B cell (primary cell): ENCODE results near the gene ATP8A2. TPM values are rescaled to one million over a fixed set of nuclear protein-coding genes. Genes with fewer than 3 reads are reported as not detected.

Source experiments
- ATAC-seq: fragments of 200-7000 bp; cut with Tn5 transposase; one replicate; pipeline ENCODE4 v1.10.0; 2021; ENCODE audit warnings: low read depth, mild to moderate bottlenecking, moderate number of reproducible peaks, moderate library complexity
- CTCF ChIA-PET: fragments of 350-600 bp; sonication (Branson Sonifier 250); formaldehyde crosslinking; loops from one replicate; lab custom pipeline; 2021; ENCODE audit warnings: antibody characterized with exemption, inconsistent platforms; lab: Charles Lee
- POLR2A ChIA-PET: fragments of 350-600 bp; sonication (Branson Sonifier 250); formaldehyde crosslinking; loops from one replicate; lab custom pipeline; 2021; ENCODE audit warnings: antibody characterized with exemption; lab: Charles Lee
- DNase-seq: peaks from one replicate; pipeline ENCODE4 v3.0.0; 2013
- H2AFZ ChIP-seq: 2 replicates; pipeline ENCODE4 v1.6.1; 2012; ENCODE audit warnings: mild to moderate bottlenecking, low read depth, low read length; ENCODE audit not compliant: insufficient read depth, poor library complexity, severe bottlenecking
- H3K27ac ChIP-seq, 2 donors: 1 replicate in 1 of 2; 2 replicates in 1 of 2; pipeline ENCODE4 v1.5.1; 2012 to 2013; ENCODE audit warnings: low read length in 2 of 2, mild to moderate bottlenecking in 2 of 2, moderate library complexity in 1 of 2
- H3K27me3 ChIP-seq, 4 experiments: fragments of 200-600 bp in 1 of 4; sonication (generic) in 1 of 4; replicated peaks in 1 of 4; 1 replicate in 2 of 4; 2 replicates in 2 of 4; pipeline versions ENCODE4 v1.6.1 to v1.7.0; 2013 to 2016; ENCODE audit warnings: low read length in 3 of 4, mild to moderate bottlenecking in 2 of 4, mixed read lengths in 1 of 4, moderate library complexity in 1 of 4; ENCODE audit not compliant: insufficient read depth in 4 of 4, control insufficient read depth in 3 of 4; ENCODE audit errors: control extremely low read depth in 1 of 4
- H3K36me3 ChIP-seq, 2 experiments: replicated peaks in 1 of 2; 1 replicate in 1 of 2; 2 replicates in 1 of 2; pipeline versions ENCODE4 v1.6.1 to v1.7.1; 2013; ENCODE audit warnings: low read length in 1 of 2; ENCODE audit not compliant: insufficient read depth in 2 of 2, control insufficient read depth in 1 of 2; ENCODE audit errors: control extremely low read depth in 1 of 2, extremely low read depth in 1 of 2
- H3K4me1 ChIP-seq, 2 donors: fragments of 200-600 bp in 1 of 2; sonication (generic) in 1 of 2; 1 replicate in 1 of 2; 2 replicates in 1 of 2; pipeline versions ENCODE4 v1.5.1 to v1.6.1; 2013 to 2017; ENCODE audit warnings: low read length in 2 of 2; ENCODE audit not compliant: control insufficient read depth in 2 of 2, insufficient read depth in 2 of 2
- H3K4me2 ChIP-seq: replicated peaks from 2 replicates; pipeline ENCODE3; 2012; ENCODE audit warnings: mild to moderate bottlenecking, low read depth, low read length; ENCODE audit not compliant: poor library complexity, severe bottlenecking
- H3K4me3 ChIP-seq, 5 experiments: fragments of 200-600 bp in 1 of 5; sonication (generic) in 1 of 5; 1 replicate in 3 of 5; 2 replicates in 2 of 5; pipeline versions ENCODE4 v1.5.1 to v1.7.0; 2011 to 2016; ENCODE audit warnings: low read length in 4 of 5, mild to moderate bottlenecking in 4 of 5, low read depth in 2 of 5, control low read depth in 1 of 5, moderate library complexity in 1 of 5; ENCODE audit not compliant: insufficient read depth in 1 of 5; ENCODE audit errors: control extremely low read depth in 1 of 5, extremely low read depth in 1 of 5
- H3K79me2 ChIP-seq: fragments of 200-600 bp; sonication (generic); one replicate; pipeline ENCODE4 v1.6.0; 2016; ENCODE audit warnings: low read length; ENCODE audit not compliant: control insufficient read depth, insufficient read depth
- H3K9ac ChIP-seq: fragments of 200-600 bp; sonication (generic); 2 replicates; pipeline ENCODE4 v1.6.1; 2017; ENCODE audit warnings: mild to moderate bottlenecking, low read length, moderate library complexity
- H3K9me3 ChIP-seq, 3 donors: one replicate each; pipeline versions ENCODE4 v1.6.1 to v1.7.1; 2013; ENCODE audit warnings: low read length in 2 of 3; ENCODE audit not compliant: control insufficient read depth in 2 of 3, insufficient read depth in 1 of 3; ENCODE audit errors: control extremely low read depth in 1 of 3
- H4K20me1 ChIP-seq: 2 replicates; pipeline ENCODE4 v1.6.0; 2012; ENCODE audit warnings: mild to moderate bottlenecking, low read length; ENCODE audit not compliant: insufficient read depth, control insufficient read depth, poor library complexity, severe bottlenecking
- H3K27ac Mint-ChIP-seq: one replicate; pipeline ENCODE4 v1.8.0; 2021; ENCODE audit warnings: mixed read lengths
- H3K27me3 Mint-ChIP-seq: one replicate; pipeline ENCODE4 v1.8.0; 2021; ENCODE audit warnings: mixed read lengths
- H3K4me1 Mint-ChIP-seq: one replicate; pipeline ENCODE4 v1.8.0; 2021; ENCODE audit warnings: mixed read lengths
- H3K4me3 Mint-ChIP-seq: one replicate; pipeline ENCODE4 v1.8.0; 2021; ENCODE audit warnings: mixed read lengths
- H3K9me3 Mint-ChIP-seq: one replicate; pipeline ENCODE4 v1.8.0; 2022; ENCODE audit warnings: mixed read lengths; ENCODE audit not compliant: insufficient read depth
- EZH2 ChIP-seq: IDR thresholded peaks from 2 replicates; pipeline ENCODE4 v1.6.1; 2012; ENCODE audit warnings: borderline replicate concordance, low read depth, mild to moderate bottlenecking, moderate library complexity, low read length; ENCODE audit not compliant: insufficient read depth, poor library complexity, severe bottlenecking
- WGBS: methylation state at CpG from one replicate; pipeline ENCODE4 v1.1.5; 2013; ENCODE audit warnings: missing lambda C conversion rate; ENCODE audit not compliant: insufficient coverage; 5-methylcytosine and 5-hydroxymethylcytosine counted together
- intact Hi-C: fragments of 100-400 bp; cut with micrococcal nuclease; formaldehyde crosslinking; loops from one replicate; pipeline ENCODE4 v1.10.0; 2022
- polyA plus RNA-seq: library from polyadenylated mRNA; depleted of rRNA; stranded (reverse); fragments of >200 nt; gene quantifications from 2 replicates; pipeline ENCODE4 v1.2.3, GENCODE V29; 2012
- total RNA-seq, 2 donors: library from RNA; stranded (reverse); fragments of 120-200 nt in 1 of 2; gene quantifications; 1 replicate in 1 of 2; 2 replicates in 1 of 2; pipeline versions ENCODE4 v1.2.3 to v1.2.4, GENCODE V29; 2013 to 2022
- TF ChIP-seq, protein P1 (sequence below): fragments of 200-600 bp; IDR thresholded peaks from one replicate; pipeline ENCODE4 v1.8.0; 2022; ENCODE audit warnings: antibody characterized with exemption, mild to moderate bottlenecking

ATP8A2 gene
- total and polyA plus RNA-seq, 2 donors (not counting 1 experiment from before 2014, with no cell fraction given), result not detected

DNA sequence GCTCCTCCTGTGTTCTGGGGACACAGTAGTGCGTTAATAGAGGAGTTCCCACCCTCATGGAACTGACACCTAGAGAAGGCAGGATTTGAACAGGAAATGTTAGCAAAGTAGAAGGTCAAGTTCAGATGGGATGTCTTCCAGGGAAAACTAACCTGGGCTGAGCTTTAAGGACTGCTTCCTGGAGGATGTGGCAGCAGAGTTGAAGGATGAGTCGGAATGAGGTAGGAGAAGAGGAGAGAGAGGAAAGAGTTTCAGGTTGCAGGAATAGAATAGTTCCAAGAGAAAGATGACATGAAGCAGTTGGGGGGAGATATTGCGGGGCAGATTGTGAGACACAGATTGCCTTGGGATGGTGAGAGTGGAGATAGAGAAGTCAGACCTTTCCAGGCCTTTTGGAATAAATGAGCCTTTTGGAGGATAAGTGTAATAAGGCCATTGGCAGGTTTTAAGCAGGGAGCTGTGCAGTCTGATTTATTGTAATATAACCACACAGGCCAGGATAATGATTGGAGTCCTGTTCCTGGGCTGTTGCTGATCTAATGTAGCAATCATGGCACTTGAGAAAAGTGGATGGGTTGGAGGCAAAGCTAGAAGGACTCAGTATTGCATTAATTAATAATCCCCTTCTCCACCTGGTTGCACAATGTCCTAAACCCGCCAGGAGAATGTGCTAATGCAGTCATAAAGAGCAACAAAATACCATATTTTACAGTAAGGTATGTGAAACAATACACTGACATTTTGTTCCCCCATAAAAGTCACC lies 474.6 kb downstream of the ATP8A2 start:
- ATAC-seq (no peak), DNase-seq (no peak)
- CTCF ChIA-PET, result no interaction called here
- H3K27me3 Mint-ChIP-seq, result peaks cover 3% of the 10 kb centered on the region
- 85% methylated on average over 3 of the region's 4 CpGs for WGBS
- intact Hi-C loops, result no loop called here
- H3K4me2 ChIP-seq, result peak overlapping the region; percentile 23
- H3K9ac ChIP-seq, result no peak overlapping the region
- no peak overlapping the region for H3K27ac ChIP-seq
- no peaks in the 10 kb centered on the region for H3K9me3 Mint-ChIP-seq
- H3K27ac Mint-ChIP-seq, result no peak overlapping the region
- H3K79me2 ChIP-seq, result no peaks in the 10 kb centered on the region
- H4K20me1 ChIP-seq, result no peaks in the 10 kb centered on the region
- peaks cover 31% of the 10 kb centered on the region for H3K4me1 Mint-ChIP-seq
- no peak overlapping the region for H2AFZ ChIP-seq
- no peaks in the 10 kb centered on the region for H3K36me3 ChIP-seq
- H3K4me3 ChIP-seq, result no peak overlapping the region
- TF ChIP-seq EZH2, result no peak
- TF ChIP-seq, protein P1, sequence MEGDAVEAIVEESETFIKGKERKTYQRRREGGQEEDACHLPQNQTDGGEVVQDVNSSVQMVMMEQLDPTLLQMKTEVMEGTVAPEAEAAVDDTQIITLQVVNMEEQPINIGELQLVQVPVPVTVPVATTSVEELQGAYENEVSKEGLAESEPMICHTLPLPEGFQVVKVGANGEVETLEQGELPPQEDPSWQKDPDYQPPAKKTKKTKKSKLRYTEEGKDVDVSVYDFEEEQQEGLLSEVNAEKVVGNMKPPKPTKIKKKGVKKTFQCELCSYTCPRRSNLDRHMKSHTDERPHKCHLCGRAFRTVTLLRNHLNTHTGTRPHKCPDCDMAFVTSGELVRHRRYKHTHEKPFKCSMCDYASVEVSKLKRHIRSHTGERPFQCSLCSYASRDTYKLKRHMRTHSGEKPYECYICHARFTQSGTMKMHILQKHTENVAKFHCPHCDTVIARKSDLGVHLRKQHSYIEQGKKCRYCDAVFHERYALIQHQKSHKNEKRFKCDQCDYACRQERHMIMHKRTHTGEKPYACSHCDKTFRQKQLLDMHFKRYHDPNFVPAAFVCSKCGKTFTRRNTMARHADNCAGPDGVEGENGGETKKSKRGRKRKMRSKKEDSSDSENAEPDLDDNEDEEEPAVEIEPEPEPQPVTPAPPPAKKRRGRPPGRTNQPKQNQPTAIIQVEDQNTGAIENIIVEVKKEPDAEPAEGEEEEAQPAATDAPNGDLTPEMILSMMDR, result no peak
- H3K27me3 ChIP-seq, result peaks cover 0 to 3% (median 0%) of the 10 kb centered on the region in 4 experiments
- H3K4me3 Mint-ChIP-seq, result no peak overlapping the region
- peaks cover 9 to 26% of the 10 kb centered on the region in 2 donors for H3K4me1 ChIP-seq
- POLR2A ChIA-PET, result no interaction called here
- H3K9me3 ChIP-seq, result peaks cover 0 to 11% (median 0%) of the 10 kb centered on the region in 3 donors

DNA sequence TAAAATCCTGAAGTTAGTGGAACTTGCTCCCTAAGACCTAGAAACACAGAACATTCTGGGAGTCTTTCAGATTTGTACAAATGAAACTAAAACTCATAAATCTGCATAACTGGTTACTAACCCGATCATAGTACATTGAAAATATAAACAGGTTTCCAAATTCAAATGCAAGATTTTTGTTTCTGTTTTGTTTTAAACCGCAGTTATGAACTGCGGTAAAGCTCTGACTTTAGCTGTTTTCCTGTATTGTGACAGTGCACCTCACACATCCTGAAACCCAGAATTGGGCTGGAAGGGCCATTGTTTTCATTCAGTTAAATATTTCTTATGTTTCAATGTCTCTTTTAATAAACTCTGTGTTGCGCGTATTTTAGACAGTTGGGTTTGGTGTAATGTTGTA lies 475.4 kb downstream of the ATP8A2 start:
- POLR2A ChIA-PET, result no interaction called here
- Histone ChIP-seq H3K4me1 (peaks cover 9 to 26% of the 10 kb centered on the region in 2 donors), H3K4me2 (peak overlapping the region; percentile 23), H3K9ac (no peak overlapping the region), H3K4me3 (no peak overlapping the region), H3K36me3 (no peaks in the 10 kb centered on the region), H2AFZ (no peak overlapping the region), H3K27ac (no peak overlapping the region), H3K27me3 (peaks cover 0 to 3% (median 0%) of the 10 kb centered on the region in 4 experiments), H4K20me1 (no peaks in the 10 kb centered on the region), H3K79me2 (no peaks in the 10 kb centered on the region), H3K9me3 (peaks cover 0 to 11% (median 0%) of the 10 kb centered on the region in 3 donors)
- 58% methylated on average over 2 of the region's 5 CpGs for WGBS
- no peak overlapping the region for H3K4me3 Mint-ChIP-seq
- no peak overlapping the region for H3K27ac Mint-ChIP-seq
- no peaks in the 10 kb centered on the region for H3K9me3 Mint-ChIP-seq
- CTCF ChIA-PET, result no interaction called here
- H3K27me3 Mint-ChIP-seq, result peaks cover under 1% of the 10 kb centered on the region
- TF ChIP-seq, protein P1, result no peak
- no peak for TF ChIP-seq EZH2
- intact Hi-C loops, result no loop called here
- ATAC-seq (no peak), DNase-seq (peak; percentile 28)
- peaks cover 31% of the 10 kb centered on the region for H3K4me1 Mint-ChIP-seq
